Effector memory CD4-positive, alpha-beta T cell (primary cell): ENCODE data around the gene HIBADH.
"Not testable (repeated sequence)": the region's sequence is repeated elsewhere in the genome, so short reads cannot be mapped to it uniquely, and the experiment has no call there.

ENCODE experiments used
- DNase-seq, 3 donors: peaks; one replicate each; pipeline ENCODE4 v3.0.0-alpha.2; 2020
- H3K27ac ChIP-seq: 2 replicates; pipeline ENCODE4 v1.7.0; 2013; ENCODE audit warnings: mild to moderate bottlenecking, low read length, moderate library complexity; ENCODE audit not compliant: insufficient read depth, poor library complexity, severe bottlenecking
- H3K27me3 ChIP-seq: replicated peaks from 2 replicates; pipeline ENCODE4 v1.7.0; 2013; ENCODE audit warnings: mild to moderate bottlenecking, low read length; ENCODE audit not compliant: insufficient read depth, control insufficient read depth, poor library complexity, severe bottlenecking
- H3K36me3 ChIP-seq: 2 replicates; pipeline ENCODE4 v1.7.0; 2013; ENCODE audit warnings: mild to moderate bottlenecking, low read length, moderate library complexity; ENCODE audit not compliant: control insufficient read depth, insufficient read depth
- H3K4me1 ChIP-seq: 2 replicates; pipeline ENCODE4 v1.7.0; 2013; ENCODE audit warnings: low read length, mild to moderate bottlenecking; ENCODE audit not compliant: control insufficient read depth, insufficient read depth, poor library complexity, severe bottlenecking
- H3K4me3 ChIP-seq: 2 replicates; pipeline ENCODE4 v1.7.0; 2013; ENCODE audit warnings: low read length, low read depth, mild to moderate bottlenecking; ENCODE audit not compliant: insufficient read depth, poor library complexity, severe bottlenecking
- H3K9me3 ChIP-seq: 2 replicates; pipeline ENCODE4 v1.7.0; 2013; ENCODE audit warnings: mild to moderate bottlenecking, low read length, moderate library complexity; ENCODE audit not compliant: control insufficient read depth

The HIBADH gene

GRCh38 chr7:27685209-27685608 is 22.5 kb upstream of the HIBADH start:
- no peak for DNase-seq

GRCh38 chr7:27684491-27684890 is 21.8 kb upstream of the HIBADH start:
- Histone ChIP-seq H3K9me3 (no peaks in the 10 kb centered on the region), H3K4me1 (no peaks in the 10 kb centered on the region), H3K27ac (no peak overlapping the region), H3K27me3 (no peaks in the 10 kb centered on the region), H3K4me3 (no peak overlapping the region), H3K36me3 (no peaks in the 10 kb centered on the region)
- DNase-seq, result no peak

More at GRCh38 chr7:27685209-27685608, 22.5 kb upstream of the HIBADH start:
- Histone ChIP-seq H3K27me3 (no peaks in the 10 kb centered on the region), H3K27ac (no peak overlapping the region), H3K9me3 (no peaks in the 10 kb centered on the region), H3K4me3 (no peak overlapping the region), H3K36me3 (no peaks in the 10 kb centered on the region), H3K4me1 (no peaks in the 10 kb centered on the region)

- no peaks in the 10 kb centered on the region for H3K9me3 ChIP-seq
- no peak overlapping the region for H3K27ac ChIP-seq
- no peaks in the 10 kb centered on the region for H3K4me1 ChIP-seq
- no peaks in the 10 kb centered on the region for H3K36me3 ChIP-seq
- DNase-seq, result no peak
- H3K4me3 ChIP-seq, result no peak overlapping the region
- H3K27me3 ChIP-seq, result no peaks in the 10 kb centered on the region
Measured at GRCh38 chr7:27680610-27681009, 17.9 kb upstream of the HIBADH start.

- Histone ChIP-seq H3K27me3 (no peaks in the 10 kb centered on the region), H3K4me3 (no peak overlapping the region), H3K36me3 (no peaks in the 10 kb centered on the region), H3K4me1 (no peaks in the 10 kb centered on the region), H3K9me3 (no peaks in the 10 kb centered on the region), H3K27ac (no peak overlapping the region)
- no peak for DNase-seq
Measured at GRCh38 chr7:27678617-27679260, 16.1 kb upstream of the HIBADH start.

GRCh38 chr7:27677912-27678612 is 15.4 kb upstream of the HIBADH start:
- no peaks in the 10 kb centered on the region for H3K4me1 ChIP-seq
- H3K27ac ChIP-seq, result no peak overlapping the region
- no peaks in the 10 kb centered on the region for H3K36me3 ChIP-seq
- no peaks in the 10 kb centered on the region for H3K27me3 ChIP-seq
- DNase-seq, result no peak
- H3K9me3 ChIP-seq, result no peaks in the 10 kb centered on the region
- H3K4me3 ChIP-seq, result no peak overlapping the region

GRCh38 chr7:27674126-27674525 is 11.4 kb upstream of the HIBADH start:
- H3K36me3 ChIP-seq, DNase-seq, H3K4me1 ChIP-seq, H3K4me3 ChIP-seq, H3K9me3 ChIP-seq, H3K27ac ChIP-seq, H3K27me3 ChIP-seq: not testable (repeated sequence)

- DNase-seq, result no peak
- Histone ChIP-seq H3K27me3 (no peaks in the 10 kb centered on the region), H3K36me3 (no peaks in the 10 kb centered on the region), H3K9me3 (no peaks in the 10 kb centered on the region), H3K4me3 (no peak overlapping the region), H3K27ac (no peak overlapping the region), H3K4me1 (no peaks in the 10 kb centered on the region)
Measured at GRCh38 chr7:27671675-27672074, 9.0 kb upstream of the HIBADH start.

- Histone ChIP-seq H3K27me3 (no peaks in the 10 kb centered on the region), H3K4me3 (no peak overlapping the region), H3K9me3 (no peaks in the 10 kb centered on the region), H3K27ac (no peak overlapping the region), H3K36me3 (no peaks in the 10 kb centered on the region), H3K4me1 (no peaks in the 10 kb centered on the region)
- DNase-seq, result no peak
Measured at GRCh38 chr7:27670676-27671075, 8.0 kb upstream of the HIBADH start.

GRCh38 chr7:27670177-27670576 is 7.5 kb upstream of the HIBADH start:
- no peaks in the 10 kb centered on the region for H3K4me1 ChIP-seq
- H3K9me3 ChIP-seq, result no peaks in the 10 kb centered on the region
- no peak overlapping the region for H3K27ac ChIP-seq
- DNase-seq, result no peak
- H3K4me3 ChIP-seq, result no peak overlapping the region
- no peaks in the 10 kb centered on the region for H3K27me3 ChIP-seq
- H3K36me3 ChIP-seq, result no peaks in the 10 kb centered on the region

GRCh38 chr7:27665531-27665930 is 2.8 kb upstream of the HIBADH start:
- Histone ChIP-seq H3K36me3 (no peaks in the 10 kb centered on the region), H3K9me3 (no peaks in the 10 kb centered on the region), H3K27ac (no peak overlapping the region), H3K4me3 (no peak overlapping the region), H3K27me3 (no peaks in the 10 kb centered on the region), H3K4me1 (peaks cover 9% of the 10 kb centered on the region)
- DNase-seq, result no peak
